ENCODE data around the gene METTL26. TPM values are rescaled to one million over a fixed set of nuclear protein-coding genes. Genes with fewer than 3 reads are reported as not detected.

METTL26 gene
- total RNA-seq, 2 donors from 2014 or later = 76.8 to 115 TPM

GRCh38 chr16:644556-644955 lies 8.5 kb upstream of the METTL26 start:
- DNase-seq (no peak), ATAC-seq (no peak)
- Histone ChIP-seq H3K4me1 (peaks cover 83% of the 10 kb centered on the region), H3K36me3 (replicated peaks in 1 of 2; ENCODE audit: insufficient read depth in 1 of 2, low read depth in 2 of 2) (no peaks in the 10 kb centered on the region), H3K27ac (peak overlapping the region in 2 of 4 donors; percentile 95 to 96), H3K27me3 (no peaks in the 10 kb centered on the region), H3K9me3 (no peaks in the 10 kb centered on the region), H3K4me3 (no peak overlapping the region)
- intact Hi-C loops (cut with DNase I) = no loop called here
- WGBS, 2 donors = 87 to 88% methylated on average over 6 to 12 of the region's 12 CpGs
- TF ChIP-seq, protein P1, sequence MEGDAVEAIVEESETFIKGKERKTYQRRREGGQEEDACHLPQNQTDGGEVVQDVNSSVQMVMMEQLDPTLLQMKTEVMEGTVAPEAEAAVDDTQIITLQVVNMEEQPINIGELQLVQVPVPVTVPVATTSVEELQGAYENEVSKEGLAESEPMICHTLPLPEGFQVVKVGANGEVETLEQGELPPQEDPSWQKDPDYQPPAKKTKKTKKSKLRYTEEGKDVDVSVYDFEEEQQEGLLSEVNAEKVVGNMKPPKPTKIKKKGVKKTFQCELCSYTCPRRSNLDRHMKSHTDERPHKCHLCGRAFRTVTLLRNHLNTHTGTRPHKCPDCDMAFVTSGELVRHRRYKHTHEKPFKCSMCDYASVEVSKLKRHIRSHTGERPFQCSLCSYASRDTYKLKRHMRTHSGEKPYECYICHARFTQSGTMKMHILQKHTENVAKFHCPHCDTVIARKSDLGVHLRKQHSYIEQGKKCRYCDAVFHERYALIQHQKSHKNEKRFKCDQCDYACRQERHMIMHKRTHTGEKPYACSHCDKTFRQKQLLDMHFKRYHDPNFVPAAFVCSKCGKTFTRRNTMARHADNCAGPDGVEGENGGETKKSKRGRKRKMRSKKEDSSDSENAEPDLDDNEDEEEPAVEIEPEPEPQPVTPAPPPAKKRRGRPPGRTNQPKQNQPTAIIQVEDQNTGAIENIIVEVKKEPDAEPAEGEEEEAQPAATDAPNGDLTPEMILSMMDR (IDR thresholded peaks at IDR 0.05) = no peak
- no peak for TF ChIP-seq POLR2A (IDR thresholded peaks at IDR 0.05)

DNA sequence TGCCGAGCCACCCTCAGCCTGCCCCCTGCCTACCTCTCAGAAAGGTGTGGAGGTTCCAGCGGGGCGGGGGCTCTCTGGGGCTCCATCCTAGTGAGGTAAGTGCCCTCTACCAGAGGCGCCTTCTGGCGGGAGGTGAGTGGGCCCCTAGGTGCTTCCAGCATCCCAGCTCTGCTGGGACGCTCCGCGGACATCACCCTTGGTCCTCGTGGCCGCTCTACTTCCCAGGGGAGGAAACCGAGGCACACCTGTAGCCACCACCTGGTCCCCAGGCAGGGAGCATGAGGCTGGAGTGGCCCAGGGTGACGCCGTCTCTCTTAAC lies 6.9 kb upstream of the METTL26 start:
- intact Hi-C loops (cut with DNase I) = no loop called here
- Histone ChIP-seq H3K36me3 (replicated peaks in 1 of 2; ENCODE audit: insufficient read depth in 1 of 2, low read depth in 2 of 2) (no peaks in the 10 kb centered on the region), H3K9me3 (no peaks in the 10 kb centered on the region), H3K4me3 (no peak overlapping the region), H3K4me1 (peaks cover 74% of the 10 kb centered on the region), H3K27me3 (no peaks in the 10 kb centered on the region), H3K27ac (peak overlapping the region; percentile 84 to 97 (median 91))
- peak in 1 of 4 donors; percentile 38 for DNase-seq
- no peak for ATAC-seq
- TF ChIP-seq, protein P1 (IDR thresholded peaks at IDR 0.05) = no peak
- TF ChIP-seq POLR2A (IDR thresholded peaks at IDR 0.05) = no peak
- 68 to 79% methylated on average over 4 to 8 of the region's 13 CpGs for WGBS, 2 donors

GRCh38 chr16:642189-643049 lies 6.3 kb upstream of the METTL26 start:
- H3K27ac ChIP-seq = peak overlapping the region; percentile 84 to 97 (median 91)
- TF ChIP-seq, protein P1 (IDR thresholded peaks at IDR 0.05) = peak in 1 of 7 experiments; percentile 4
- peak; percentile 20 to 62 (median 59) for TF ChIP-seq POLR2A (IDR thresholded peaks at IDR 0.05)
- H3K4me1 ChIP-seq = peaks cover 74% of the 10 kb centered on the region
- 3% methylated on average over 6 to 62 of the region's 72 CpGs for WGBS, 2 donors
- no peaks in the 10 kb centered on the region for H3K9me3 ChIP-seq
- H3K4me3 ChIP-seq = peak overlapping the region; percentile 39 to 47
- H3K36me3 ChIP-seq (replicated peaks in 1 of 2; ENCODE audit: insufficient read depth in 1 of 2, low read depth in 2 of 2) = no peaks in the 10 kb centered on the region
- intact Hi-C loops (cut with DNase I) = no loop called here
- no peaks in the 10 kb centered on the region for H3K27me3 ChIP-seq
- peak; percentile 77 for ATAC-seq
- DNase-seq = peak; percentile 85 to 90 (median 88)

DNA sequence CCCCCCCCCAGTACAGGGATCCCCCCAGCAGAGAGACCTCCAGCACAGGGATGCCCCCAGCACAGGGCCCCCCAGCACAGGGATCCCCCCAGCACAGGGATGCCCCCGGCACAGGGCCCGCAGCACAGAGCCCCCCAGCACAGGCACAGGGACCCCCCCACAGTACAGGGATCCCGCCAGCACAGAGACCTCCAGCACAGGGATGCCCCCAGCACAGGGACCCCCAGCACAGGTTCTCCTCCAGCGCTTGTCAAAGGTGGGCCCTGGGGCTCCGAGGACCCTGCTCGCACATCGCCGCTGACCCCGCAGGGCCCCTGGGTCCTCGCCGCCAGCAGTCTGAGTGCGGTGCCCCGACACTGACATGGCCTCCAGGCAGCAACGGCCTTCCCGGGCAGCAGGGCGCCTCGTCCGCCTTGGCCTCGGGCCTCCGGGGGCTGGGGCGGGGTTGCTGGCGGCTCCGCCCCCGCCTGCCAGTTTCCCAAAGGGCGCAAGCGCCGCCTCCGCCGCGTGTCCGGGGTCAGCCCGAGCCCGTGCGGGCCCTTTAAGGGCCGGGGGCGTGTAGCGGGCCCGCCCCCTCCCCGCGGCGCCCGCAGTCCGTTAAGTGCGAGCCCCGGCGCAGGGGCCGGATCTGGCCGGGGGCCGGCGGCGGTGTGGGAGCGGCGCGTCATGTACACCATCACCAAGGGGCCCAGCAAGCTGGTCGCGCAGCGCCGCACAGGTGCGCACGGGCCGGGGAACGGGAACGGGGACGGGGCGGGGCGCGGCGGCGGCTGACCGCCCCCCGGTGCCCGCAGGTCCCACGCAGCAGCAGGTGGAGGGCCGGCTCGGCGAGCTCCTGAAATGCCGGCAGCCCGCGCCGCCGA lies 5.5 kb upstream of the METTL26 start, which contains the start of gene MCRIP2:
Gene MCRIP2, plus strand, starts transcription at position 503 of the 863 bp plus-strand sequence. Its CDS starts 164 bp downstream, at position 667.
- Histone ChIP-seq H3K36me3 (replicated peaks in 1 of 2; ENCODE audit: insufficient read depth in 1 of 2, low read depth in 2 of 2) (no peaks in the 10 kb centered on the region), H3K4me1 (peaks cover 68% of the 10 kb centered on the region), H3K27me3 (no peaks in the 10 kb centered on the region), H3K27ac (peak within 1 kb of the TSS; percentile 84 to 97 (median 91)), H3K9me3 (no peaks in the 10 kb centered on the region), H3K4me3 (peak within 1 kb of the TSS; percentile 39 to 47)
- TF ChIP-seq POLR2A (IDR thresholded peaks at IDR 0.05) = peak; percentile 63 to 79 (median 76)
- TF ChIP-seq, protein P1 (IDR thresholded peaks at IDR 0.05) = no peak
- DNase-seq (peak; percentile 89 to 93 (median 92)), ATAC-seq (peak; percentile 68)
- intact Hi-C loops (cut with DNase I) = no loop called here
- WGBS, 2 donors = 0% methylated on average over 69 of the region's 81 CpGs; no CpG with 5 or more reads in 1 of the 2 donors

Data from body of pancreas (tissue), 4 donors.